CD1c-positive myeloid dendritic cell (primary cell): ENCODE results near the gene ZDHHC24.

ENCODE experiments used
- DNase-seq: peaks from one replicate; pipeline ENCODE4 v3.0.0-alpha.2; 2016; ENCODE audit errors: extremely low spot score

Gene ZDHHC24

GRCh38 chr11:66566221-66566620 is 20.4 kb upstream of the ZDHHC24 start:
- no peak for DNase-seq

GRCh38 chr11:66564984-66565383 is 19.1 kb upstream of the ZDHHC24 start:
- DNase-seq, result no peak

- no peak for DNase-seq
Measured at GRCh38 chr11:66564538-66564937, 18.7 kb upstream of the ZDHHC24 start.

- DNase-seq, result no peak
Measured at GRCh38 chr11:66563832-66564231, 18.0 kb upstream of the ZDHHC24 start.

- no peak for DNase-seq
Measured at GRCh38 chr11:66562907-66563583, 17.2 kb upstream of the ZDHHC24 start.

GRCh38 chr11:66562275-66562674 is 16.4 kb upstream of the ZDHHC24 start:
- no peak for DNase-seq

GRCh38 chr11:66561975-66562248 is 16.1 kb upstream of the ZDHHC24 start:
- DNase-seq, result no peak

GRCh38 chr11:66561178-66561974 is 15.5 kb upstream of the ZDHHC24 start:
- no peak for DNase-seq

- DNase-seq, result no peak
Measured at GRCh38 chr11:66559866-66560676, 14.2 kb upstream of the ZDHHC24 start.

GRCh38 chr11:66559142-66559865 is 13.5 kb upstream of the ZDHHC24 start:
- no peak for DNase-seq

- DNase-seq, result no peak
Measured at GRCh38 chr11:66557733-66558326, 12.0 kb upstream of the ZDHHC24 start.

GRCh38 chr11:66556086-66556485 is 10.2 kb upstream of the ZDHHC24 start:
- DNase-seq, result no peak

GRCh38 chr11:66555416-66555815 is 9.6 kb upstream of the ZDHHC24 start:
- DNase-seq, result no peak

GRCh38 chr11:66554602-66555001 is 8.8 kb upstream of the ZDHHC24 start:
- no peak for DNase-seq

GRCh38 chr11:66550887-66551286 is 5.0 kb upstream of the ZDHHC24 start:
- no peak for DNase-seq

- DNase-seq, result no peak
Measured at GRCh38 chr11:66549696-66550095, 3.8 kb upstream of the ZDHHC24 start.

GRCh38 chr11:66548774-66549630 is 3.2 kb upstream of the ZDHHC24 start:
- DNase-seq, result no peak

- DNase-seq, result no peak
Measured at GRCh38 chr11:66548041-66548440, 2.2 kb upstream of the ZDHHC24 start.

GRCh38 chr11:66547662-66548009 is 1.8 kb upstream of the ZDHHC24 start:
- DNase-seq, result no peak

GRCh38 chr11:66546966-66547661 is 1.3 kb upstream of the ZDHHC24 start:
- no peak for DNase-seq
